ENCODE measurements around the gene NECAB3. TPM values are rescaled to one million over a fixed set of nuclear protein-coding genes. Genes with fewer than 3 reads are reported as not detected.

Gene NECAB3
- 27.7 and 29.9 TPM in 2 replicates for total RNA-seq

GRCh38 chr20:33674294-33675135 lies at the start of gene NECAB3:
Gene NECAB3 (minus strand): TSS chr20:33674428. CDS start chr20:33674352, 76 bp downstream.

GRCh38 chr20:33719989-33720709 lies 45.9 kb upstream of the NECAB3 start, which contains the start of gene PXMP4:
Gene PXMP4 (minus strand): TSS chr20:33720310. CDS start chr20:33720207, 103 bp downstream.

GRCh38 chr20:33686100-33686983 lies 12.1 kb upstream of the NECAB3 start, which contains the start of gene E2F1:
Gene E2F1 (minus strand): TSS chr20:33686385. CDS start chr20:33686264, 121 bp downstream.

GRCh38 chr20:33666293-33667244 lies 7.7 kb downstream of the NECAB3 start, which contains the start of gene ACTL10:
Gene ACTL10 (plus strand): TSS chr20:33666943. CDS start chr20:33667498, 555 bp downstream.

GRCh38 chr20:33662172-33662571 lies 12.1 kb downstream of the NECAB3 start, which contains the start of gene C20orf144:
Gene C20orf144 (plus strand): TSS chr20:33662327. CDS start chr20:33662346, 19 bp downstream.

Other genes starting within 250 kb of the NECAB3 start
- 15.7 and 20.7 TPM in 2 replicates for gene SNTA1, start 230.7 kb downstream of the NECAB3 start, total RNA-seq
- gene CBFA2T2, start 184.3 kb downstream of the NECAB3 start, total RNA-seq: 4.3 and 6.5 TPM in 2 replicates
- under 0.01 and 0.11 TPM in 2 replicates for gene C20orf144, start 12.1 kb downstream of the NECAB3 start, total RNA-seq
- 2.1 and 2.7 TPM in 2 replicates for gene ACTL10, start 7.5 kb downstream of the NECAB3 start, total RNA-seq
- 10.4 and 24.3 TPM in 2 replicates for gene E2F1, start 12.0 kb upstream of the NECAB3 start, total RNA-seq
- gene PXMP4, start 45.9 kb upstream of the NECAB3 start, total RNA-seq: 5.1 and 6.5 TPM in 2 replicates
- gene ZNF341, start 57.6 kb upstream of the NECAB3 start, total RNA-seq: 1.00 and 1.2 TPM in 2 replicates
- 39.6 and 40.3 TPM in 2 replicates for gene CHMP4B, start 136.9 kb upstream of the NECAB3 start, total RNA-seq

Data from uterine smooth muscle cell (primary cell).